Heart right ventricle (tissue), 16 donors: ENCODE data around the gene VSTM4. TPM values are rescaled to one million over a fixed set of nuclear protein-coding genes. Genes with fewer than 3 reads are reported as not detected.

Experiments used
- ATAC-seq, 8 donors: fragments of 200-7000 bp; cut with Tn5 transposase; one replicate each; pipeline ENCODE4 v1.9.1; 2020; ENCODE audit warnings: mild to moderate bottlenecking in 8 of 8, moderate library complexity in 8 of 8, moderate number of reproducible peaks in 1 of 8
- DNase-seq, 2 donors: peaks; one replicate each; pipeline ENCODE4 v3.0.0-alpha.2; 2020
- H3K27ac ChIP-seq, 10 donors: fragments of 200-600 bp; sonication (generic) in 2 of 10; one replicate each; pipeline versions ENCODE4 v1.5.0 to v1.8.0; 2020 to 2022; ENCODE audit warnings: mild to moderate bottlenecking in 3 of 10
- H3K27me3 ChIP-seq, 7 donors: fragments of 200-600 bp; one replicate each; pipeline ENCODE4 v1.8.0; 2021 to 2022; ENCODE audit warnings: mild to moderate bottlenecking in 2 of 7
- H3K36me3 ChIP-seq, 9 donors: fragments of 200-600 bp; sonication (generic) in 1 of 9; one replicate each; pipeline versions ENCODE4 v1.5.0 to v1.8.0; 2020 to 2022; ENCODE audit warnings: mild to moderate bottlenecking in 2 of 9
- H3K4me1 ChIP-seq, 9 donors: fragments of 200-600 bp; sonication (generic) in 1 of 9; one replicate each; pipeline versions ENCODE4 v1.5.0 to v1.8.0; 2020 to 2022; ENCODE audit warnings: mild to moderate bottlenecking in 4 of 9
- H3K4me3 ChIP-seq, 10 donors: fragments of 200-600 bp; sonication (generic) in 2 of 10; one replicate each; pipeline versions ENCODE4 v1.5.0 to v1.8.0; 2020 to 2022; ENCODE audit warnings: mild to moderate bottlenecking in 7 of 10, moderate library complexity in 2 of 10
- H3K9me3 ChIP-seq, 11 donors: fragments of 200-600 bp in 10 of 11; sonication (generic) in 2 of 11; one replicate each; pipeline versions ENCODE4 v1.5.0 to v1.8.0; 2013 to 2022; ENCODE audit warnings: mild to moderate bottlenecking in 2 of 11, control low read depth in 1 of 11, moderate library complexity in 1 of 11
- WGBS, 2 donors: extraction: QIAGEN DNeasy Blood & Tissue Kit; methylation state at CpG; one replicate each; pipeline ENCODE4 v1.1.7; 2013; ENCODE audit warnings: inconsistent platforms in 1 of 2; 5-methylcytosine and 5-hydroxymethylcytosine counted together
- intact Hi-C, 10 donors: fragments of 100-400 bp; cut with DNase I; formaldehyde crosslinking; loops; one replicate each; pipeline versions ENCODE4 v1.11.1 to v1.14.2; 2022
- polyA plus RNA-seq, 2 donors: library from polyadenylated mRNA; stranded (reverse); fragments of 200-250 nt; gene quantifications; one replicate each; pipeline ENCODE4 v1.2.3, GENCODE V29; 2013
- total RNA-seq, 10 donors: library from RNA; stranded (reverse); fragmentation: NEBNext Ultra II Directional in 3 of 10; extraction: Animal tissue kit (Norgen Biotek cat#: 25700) in 3 of 10; gene quantifications; one replicate each; pipeline versions ENCODE4 v1.2.1 to v1.2.4, GENCODE V29; 2021 to 2023
- TF ChIP-seq, protein P1 (sequence below), 9 donors: fragments of 200-600 bp; sonication (generic) in 2 of 9; IDR thresholded peaks; one replicate each; pipeline versions ENCODE4 v1.5.0 to v1.8.0; 2021 to 2022; ENCODE audit warnings: antibody characterized with exemption in 9 of 9, mild to moderate bottlenecking in 5 of 9, moderate library complexity in 1 of 9
- donor health status: Arrhythmogenic right ventricular cardiomyopathy.
- donor health status: ischemic (EF 13 %, LVEDD 7.1; RV severe dilation, severe dysfunction).
- donor health status: healthy with polysubstance abuse.
- donor health status: DM: no; HTN: yes; CAD: no.
- donor health status: DM: no; HTN: no; CAD: no.
- donor health status: ischemic (EF 25% LVEDD 6.9; RV normal size, moderate dysfunction).
- donor health status: ischemic (EF 25% LVEDD 5.7; RV mildly dilated, moderate dysfunction).
- donor health status: healthy.
- donor health status: DM: yes; HTN: yes; CAD: no.
- donor health status: Ischemic cardiomyopathy.
- donor health status: ischemic (EF 35%, LVEDD 5.7; RV mildly dilated, moderate dysfunction).
- donor health status: nonischemic (EF 11% LVEDD 7.7; RV severe dilation, severe dysfunction).
- donor health status: DM: yes; HTN: yes; CAD: no.
- donor health status: PGD.
- donor health status: ischemic (EF 29% LVEDD 5.4; RV normal size, mild dysfunction).
- donor health status: nonischemic (EF 23%, LVEDD 6.1; RV moderate dilation, normal function).

Gene VSTM4
- total and polyA plus RNA-seq, 12 donors = 5.0 to 26.7 (median 16.3) TPM

DNA sequence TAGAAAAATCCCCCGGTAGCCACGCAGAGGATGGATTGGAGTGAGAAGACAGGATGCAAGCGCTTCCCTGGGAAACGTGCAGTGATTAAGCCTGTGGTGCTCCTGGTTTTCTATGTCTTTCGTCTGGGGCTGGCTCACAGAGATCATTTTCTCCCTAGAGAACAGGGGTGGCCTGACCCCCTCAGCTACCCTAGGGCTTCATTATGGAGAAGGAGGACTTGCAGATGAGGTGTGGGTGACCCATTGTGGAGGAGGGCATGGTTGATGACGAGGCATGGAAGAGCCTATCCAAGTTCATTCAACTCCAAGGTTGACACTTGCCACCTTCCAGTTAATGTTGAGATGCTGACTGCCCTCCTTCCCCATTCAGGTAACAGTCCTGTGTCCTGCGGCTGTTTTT, 75.9 kb downstream of the VSTM4 start:
- TF ChIP-seq, protein P1, sequence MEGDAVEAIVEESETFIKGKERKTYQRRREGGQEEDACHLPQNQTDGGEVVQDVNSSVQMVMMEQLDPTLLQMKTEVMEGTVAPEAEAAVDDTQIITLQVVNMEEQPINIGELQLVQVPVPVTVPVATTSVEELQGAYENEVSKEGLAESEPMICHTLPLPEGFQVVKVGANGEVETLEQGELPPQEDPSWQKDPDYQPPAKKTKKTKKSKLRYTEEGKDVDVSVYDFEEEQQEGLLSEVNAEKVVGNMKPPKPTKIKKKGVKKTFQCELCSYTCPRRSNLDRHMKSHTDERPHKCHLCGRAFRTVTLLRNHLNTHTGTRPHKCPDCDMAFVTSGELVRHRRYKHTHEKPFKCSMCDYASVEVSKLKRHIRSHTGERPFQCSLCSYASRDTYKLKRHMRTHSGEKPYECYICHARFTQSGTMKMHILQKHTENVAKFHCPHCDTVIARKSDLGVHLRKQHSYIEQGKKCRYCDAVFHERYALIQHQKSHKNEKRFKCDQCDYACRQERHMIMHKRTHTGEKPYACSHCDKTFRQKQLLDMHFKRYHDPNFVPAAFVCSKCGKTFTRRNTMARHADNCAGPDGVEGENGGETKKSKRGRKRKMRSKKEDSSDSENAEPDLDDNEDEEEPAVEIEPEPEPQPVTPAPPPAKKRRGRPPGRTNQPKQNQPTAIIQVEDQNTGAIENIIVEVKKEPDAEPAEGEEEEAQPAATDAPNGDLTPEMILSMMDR (IDR thresholded peaks at IDR 0.05) = no peak
- intact Hi-C loops = no loop called here
- 77 to 80% methylated on average over 7 of the region's 7 CpGs for WGBS, 2 donors
- Histone ChIP-seq H3K27ac (no peak overlapping the region), H3K36me3 (peaks cover 0 to 30% (median 3%) of the 10 kb centered on the region in 9 donors), H3K4me1 (peaks cover 0 to 15% (median 0%) of the 10 kb centered on the region in 9 donors), H3K9me3 (no peaks in the 10 kb centered on the region), H3K4me3 (no peak overlapping the region), H3K27me3 (no peaks in the 10 kb centered on the region)
- DNase-seq (no peak), ATAC-seq (no peak)

DNA sequence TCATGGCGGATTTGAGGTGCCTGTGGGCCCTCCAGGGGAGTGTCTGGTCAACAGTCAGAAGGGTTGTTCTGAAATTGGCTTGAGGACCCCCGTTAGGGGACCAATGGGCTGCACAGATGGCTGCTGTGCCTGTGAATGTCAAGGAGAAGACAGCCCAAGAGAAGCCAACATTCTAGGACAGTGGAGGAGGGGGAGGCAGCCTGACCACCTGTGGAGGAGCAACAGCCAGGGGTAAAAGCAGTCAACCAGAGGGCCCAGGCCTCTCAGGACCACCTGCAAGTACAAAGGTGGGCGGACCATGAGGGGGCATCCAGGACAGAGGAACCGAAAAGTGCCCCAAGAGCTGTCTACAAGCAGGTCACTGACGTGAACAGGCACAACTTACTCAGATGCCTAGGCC, 76.6 kb downstream of the VSTM4 start:
- Histone ChIP-seq H3K27ac (no peak overlapping the region), H3K4me1 (peaks cover 0 to 15% (median 0%) of the 10 kb centered on the region in 9 donors), H3K9me3 (no peaks in the 10 kb centered on the region), H3K4me3 (no peak overlapping the region), H3K36me3 (peaks cover 0 to 28% (median 3%) of the 10 kb centered on the region in 9 donors), H3K27me3 (no peaks in the 10 kb centered on the region)
- DNase-seq (no peak), ATAC-seq (no peak)
- WGBS, 2 donors = 96 to 98% methylated on average over 5 of the region's 5 CpGs
- intact Hi-C loops = no loop called here
- TF ChIP-seq, protein P1 (IDR thresholded peaks at IDR 0.05) = no peak

DNA sequence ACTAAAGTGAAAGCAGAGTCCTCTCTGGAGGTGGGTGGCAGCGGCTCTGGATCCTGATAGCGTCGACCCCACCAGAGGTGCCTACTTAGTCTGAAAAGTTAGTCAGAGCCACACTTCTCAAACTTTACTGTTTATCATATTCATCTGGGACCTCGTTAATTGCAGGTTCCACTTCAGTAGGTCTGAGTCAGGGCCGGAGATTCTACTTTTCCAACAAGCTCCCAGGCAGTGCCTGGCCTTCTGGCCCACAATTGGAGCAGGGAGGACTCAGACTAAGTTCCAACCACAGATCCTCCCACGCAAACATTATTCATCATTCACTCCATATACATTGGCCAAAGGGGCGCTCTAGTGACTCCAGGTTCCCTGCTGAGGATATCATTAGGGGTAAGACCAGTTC, 78.1 kb downstream of the VSTM4 start:
- intact Hi-C loops = no loop called here
- 91 to 93% methylated on average over 7 of the region's 7 CpGs for WGBS, 2 donors
- DNase-seq = no peak
- Histone ChIP-seq H3K4me1 (peaks cover 0 to 15% (median 0%) of the 10 kb centered on the region in 9 donors), H3K27me3 (no peaks in the 10 kb centered on the region), H3K36me3 (peaks cover 0 to 32% (median 3%) of the 10 kb centered on the region in 9 donors), H3K4me3 (no peak overlapping the region), H3K27ac (no peak overlapping the region), H3K9me3 (no peaks in the 10 kb centered on the region)
- ATAC-seq = no peak
- TF ChIP-seq, protein P1 (IDR thresholded peaks at IDR 0.05) = no peak

DNA sequence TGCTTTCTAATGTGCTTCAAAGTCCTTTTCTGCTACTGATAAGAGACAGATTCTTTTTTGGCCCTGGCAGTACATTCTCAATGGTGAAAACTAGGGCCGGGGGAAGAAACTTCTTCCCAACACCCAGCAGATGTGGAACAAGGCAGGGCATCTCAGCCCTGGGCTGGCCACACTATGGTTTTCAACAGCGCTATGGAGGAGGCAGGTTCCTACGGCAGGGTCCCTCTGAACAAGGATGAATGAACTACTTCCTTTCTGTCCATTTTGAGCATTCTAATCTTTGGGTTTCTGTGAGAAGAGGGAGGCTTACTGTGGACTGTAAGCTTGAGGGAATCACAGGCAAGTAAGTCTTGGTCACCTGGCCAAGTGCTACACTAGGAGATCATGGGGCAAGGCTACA, 78.7 kb downstream of the VSTM4 start:
- Histone ChIP-seq H3K4me3 (no peak overlapping the region), H3K27ac (no peak overlapping the region), H3K36me3 (peaks cover 0 to 37% (median 7%) of the 10 kb centered on the region in 9 donors), H3K9me3 (no peaks in the 10 kb centered on the region), H3K27me3 (no peaks in the 10 kb centered on the region), H3K4me1 (peaks cover 0 to 15% (median 0%) of the 10 kb centered on the region in 9 donors)
- ATAC-seq (no peak), DNase-seq (no peak)
- TF ChIP-seq, protein P1 (IDR thresholded peaks at IDR 0.05) = no peak
- intact Hi-C loops = no loop called here
- WGBS, 2 donors = 86 to 91% methylated on average over 3 of the region's 3 CpGs
